ENCODE data around the gene SPNS2.

DNA sequence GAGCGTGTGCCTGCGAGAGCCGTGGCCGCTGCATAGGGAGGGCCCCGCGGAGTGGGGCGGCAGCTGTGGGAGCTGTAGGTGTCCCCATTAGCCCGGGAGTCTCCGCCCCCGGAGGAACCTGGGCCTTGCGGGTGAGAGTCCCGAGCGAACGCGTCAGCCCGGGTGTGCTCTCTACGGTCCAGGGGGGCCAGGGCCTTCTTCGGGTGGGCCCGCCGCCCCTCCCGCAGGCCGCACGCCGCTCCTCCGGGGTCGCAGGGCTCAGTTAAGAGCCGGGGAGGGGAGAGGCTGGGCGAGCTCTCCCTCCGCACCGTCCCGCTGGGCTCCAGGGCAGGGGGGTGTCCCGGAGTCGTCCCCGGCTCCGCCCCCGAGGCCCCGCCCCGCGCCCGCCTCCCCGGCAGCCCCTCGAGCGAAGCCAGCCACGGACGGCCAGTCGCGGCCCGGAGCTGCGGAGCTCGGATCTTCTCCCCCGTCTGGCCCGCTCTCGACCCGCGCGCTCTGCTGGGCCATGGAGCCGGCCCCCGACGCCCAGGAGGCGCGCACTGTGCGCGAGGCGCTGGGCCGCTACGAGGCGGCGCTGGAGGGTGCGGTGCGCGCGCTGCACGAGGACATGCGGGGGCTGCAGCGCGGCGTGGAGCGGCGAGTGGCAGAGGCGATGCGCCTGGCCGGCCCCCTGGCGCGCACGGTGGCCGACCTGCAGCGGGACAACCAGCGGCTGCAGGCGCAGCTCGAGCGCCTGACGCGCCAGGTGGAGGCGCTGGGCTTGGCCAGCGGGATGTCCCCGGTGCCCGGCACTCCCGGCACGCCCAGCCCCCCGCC is 85.6 kb downstream of the SPNS2 start, which contains the start of gene SMTNL2:
- TF ChIP-seq, protein P1, sequence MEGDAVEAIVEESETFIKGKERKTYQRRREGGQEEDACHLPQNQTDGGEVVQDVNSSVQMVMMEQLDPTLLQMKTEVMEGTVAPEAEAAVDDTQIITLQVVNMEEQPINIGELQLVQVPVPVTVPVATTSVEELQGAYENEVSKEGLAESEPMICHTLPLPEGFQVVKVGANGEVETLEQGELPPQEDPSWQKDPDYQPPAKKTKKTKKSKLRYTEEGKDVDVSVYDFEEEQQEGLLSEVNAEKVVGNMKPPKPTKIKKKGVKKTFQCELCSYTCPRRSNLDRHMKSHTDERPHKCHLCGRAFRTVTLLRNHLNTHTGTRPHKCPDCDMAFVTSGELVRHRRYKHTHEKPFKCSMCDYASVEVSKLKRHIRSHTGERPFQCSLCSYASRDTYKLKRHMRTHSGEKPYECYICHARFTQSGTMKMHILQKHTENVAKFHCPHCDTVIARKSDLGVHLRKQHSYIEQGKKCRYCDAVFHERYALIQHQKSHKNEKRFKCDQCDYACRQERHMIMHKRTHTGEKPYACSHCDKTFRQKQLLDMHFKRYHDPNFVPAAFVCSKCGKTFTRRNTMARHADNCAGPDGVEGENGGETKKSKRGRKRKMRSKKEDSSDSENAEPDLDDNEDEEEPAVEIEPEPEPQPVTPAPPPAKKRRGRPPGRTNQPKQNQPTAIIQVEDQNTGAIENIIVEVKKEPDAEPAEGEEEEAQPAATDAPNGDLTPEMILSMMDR (IDR thresholded peaks at IDR 0.05), result peak in 1 of 4 experiments; percentile 9
- TF ChIP-seq EP300 (IDR thresholded peaks at IDR 0.05), result no peak
- TF ChIP-seq POLR2AphosphoS5 (IDR thresholded peaks at IDR 0.05), result no peak
